Kidney (tissue), 14 donors: ENCODE measurements around the gene TRIM67. TPM values are rescaled to one million over a fixed set of nuclear protein-coding genes. Genes with fewer than 3 reads are reported as not detected.

Experiments
- DNase-seq, 5 donors: peaks; one replicate each; pipeline ENCODE4 v3.0.0-alpha.2; 2013 to 2020
- FAIRE-seq: peaks from 2 replicates; lab custom pipeline; 2012; peaks lifted over from hg19 to GRCh38; lab: Jason Lieb, UNC
- H3K27ac ChIP-seq, 2 donors: one replicate each; pipeline ENCODE4 v1.7.0; 2013; ENCODE audit warnings: low read depth in 2 of 2, low read length in 2 of 2, inconsistent platforms in 1 of 2
- H3K27me3 ChIP-seq: one replicate; pipeline ENCODE4 v1.7.1; 2013; ENCODE audit warnings: low read length, inconsistent platforms; ENCODE audit not compliant: control insufficient read depth, insufficient read depth
- H3K36me3 ChIP-seq, 3 donors: one replicate each; pipeline versions ENCODE4 v1.7.0 to v1.7.1; 2013; ENCODE audit warnings: low read length in 3 of 3, control low read depth in 1 of 3, inconsistent platforms in 1 of 3; ENCODE audit not compliant: insufficient read depth in 3 of 3, control insufficient read depth in 2 of 3
- H3K4me1 ChIP-seq, 3 donors: one replicate each; pipeline versions ENCODE4 v1.7.0 to v1.7.1; 2013; ENCODE audit warnings: low read length in 3 of 3, inconsistent platforms in 1 of 3, low read depth in 1 of 3; ENCODE audit not compliant: control insufficient read depth in 2 of 3, insufficient read depth in 2 of 3
- H3K4me3 ChIP-seq, 3 donors: one replicate each; pipeline versions ENCODE4 v1.7.0 to v1.8.1; 2013; ENCODE audit warnings: low read length in 3 of 3, control low read depth in 1 of 3, inconsistent platforms in 1 of 3
- H3K9ac ChIP-seq, 3 donors: one replicate each; pipeline versions ENCODE4 v1.7.0 to v1.7.1; 2013; ENCODE audit warnings: low read length in 3 of 3, control low read depth in 1 of 3, inconsistent platforms in 1 of 3
- H3K9me3 ChIP-seq, 3 donors: one replicate each; pipeline versions ENCODE4 v1.7.0 to v1.7.1; 2013; ENCODE audit warnings: low read length in 3 of 3, control low read depth in 1 of 3, inconsistent platforms in 1 of 3; ENCODE audit not compliant: control insufficient read depth in 2 of 3, insufficient read depth in 1 of 3
- intact Hi-C: fragments of 100-400 bp; cut with DNase I; formaldehyde crosslinking; loops from one replicate; pipeline ENCODE4 v1.11.1; 2022
- polyA plus RNA-seq: library from polyadenylated mRNA; stranded (reverse); fragments of 350-450 nt; fragmentation: Illumina TruSeq; extraction: RNeasy Lipid Tissue Mini Kit (QIAGEN cat#74804); gene quantifications from one replicate; pipeline ENCODE4 v1.2.3, GENCODE V29; 2014; ENCODE audit warnings: low read depth, low replicate concordance; ENCODE audit not compliant: insufficient read depth
- total RNA-seq: library from RNA; stranded (reverse); fragmentation: NEBNext Ultra II Directional; extraction: Animal tissue kit (Norgen Biotek cat#: 25700); gene quantifications from one replicate; pipeline ENCODE4 v1.2.1, GENCODE V29; 2021
- TF ChIP-seq, protein P1 (sequence below): IDR thresholded peaks from 3 replicates; pipeline ENCODE4 v1.5.1; 2012; ENCODE audit warnings: mild to moderate bottlenecking, moderate library complexity, borderline replicate concordance; ENCODE audit not compliant: insufficient read depth; ENCODE audit errors: extremely low read depth
- donor health status: control.
- donor health status: control.
- donor health status: control.
- donor health status: control.
- donor health status: control.
- donor health status: DM: yes; HTN: yes; CAD: no.
- donor health status: Normal renal cell carcinoma (clear cell type).

TRIM67 gene
- total and polyA plus RNA-seq, 2 donors from 2014 or later, result 0.04 TPM; not detected in 1

DNA sequence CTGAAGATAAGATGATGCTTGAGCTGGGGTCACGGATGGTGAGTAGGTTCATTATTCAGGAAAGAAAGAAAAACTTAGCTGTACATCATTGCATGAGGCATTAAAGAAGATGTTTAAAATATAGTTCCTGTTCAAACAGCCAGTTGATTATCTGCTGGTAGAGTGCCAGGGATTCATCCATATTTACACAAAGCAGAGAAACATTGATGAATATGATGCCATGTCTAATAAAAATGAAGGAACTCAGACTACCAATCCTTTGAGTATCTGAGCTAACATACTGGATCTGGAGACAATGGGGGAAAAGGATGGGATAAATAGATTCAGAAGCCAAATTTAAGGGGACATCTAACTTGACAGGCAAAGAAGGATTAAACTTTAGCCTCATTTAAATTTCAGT lies 14.6 kb downstream of the TRIM67 start:
- intact Hi-C loops, result no loop called here
- FAIRE-seq (no peak), DNase-seq (no peak)
- Histone ChIP-seq H3K9ac (no peak overlapping the region), H3K4me1 (no peaks in the 10 kb centered on the region), H3K27me3 (no peaks in the 10 kb centered on the region), H3K36me3 (no peaks in the 10 kb centered on the region), H3K27ac (no peak overlapping the region), H3K4me3 (no peak overlapping the region), H3K9me3 (no peaks in the 10 kb centered on the region)
- TF ChIP-seq, protein P1, sequence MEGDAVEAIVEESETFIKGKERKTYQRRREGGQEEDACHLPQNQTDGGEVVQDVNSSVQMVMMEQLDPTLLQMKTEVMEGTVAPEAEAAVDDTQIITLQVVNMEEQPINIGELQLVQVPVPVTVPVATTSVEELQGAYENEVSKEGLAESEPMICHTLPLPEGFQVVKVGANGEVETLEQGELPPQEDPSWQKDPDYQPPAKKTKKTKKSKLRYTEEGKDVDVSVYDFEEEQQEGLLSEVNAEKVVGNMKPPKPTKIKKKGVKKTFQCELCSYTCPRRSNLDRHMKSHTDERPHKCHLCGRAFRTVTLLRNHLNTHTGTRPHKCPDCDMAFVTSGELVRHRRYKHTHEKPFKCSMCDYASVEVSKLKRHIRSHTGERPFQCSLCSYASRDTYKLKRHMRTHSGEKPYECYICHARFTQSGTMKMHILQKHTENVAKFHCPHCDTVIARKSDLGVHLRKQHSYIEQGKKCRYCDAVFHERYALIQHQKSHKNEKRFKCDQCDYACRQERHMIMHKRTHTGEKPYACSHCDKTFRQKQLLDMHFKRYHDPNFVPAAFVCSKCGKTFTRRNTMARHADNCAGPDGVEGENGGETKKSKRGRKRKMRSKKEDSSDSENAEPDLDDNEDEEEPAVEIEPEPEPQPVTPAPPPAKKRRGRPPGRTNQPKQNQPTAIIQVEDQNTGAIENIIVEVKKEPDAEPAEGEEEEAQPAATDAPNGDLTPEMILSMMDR, result no peak

DNA sequence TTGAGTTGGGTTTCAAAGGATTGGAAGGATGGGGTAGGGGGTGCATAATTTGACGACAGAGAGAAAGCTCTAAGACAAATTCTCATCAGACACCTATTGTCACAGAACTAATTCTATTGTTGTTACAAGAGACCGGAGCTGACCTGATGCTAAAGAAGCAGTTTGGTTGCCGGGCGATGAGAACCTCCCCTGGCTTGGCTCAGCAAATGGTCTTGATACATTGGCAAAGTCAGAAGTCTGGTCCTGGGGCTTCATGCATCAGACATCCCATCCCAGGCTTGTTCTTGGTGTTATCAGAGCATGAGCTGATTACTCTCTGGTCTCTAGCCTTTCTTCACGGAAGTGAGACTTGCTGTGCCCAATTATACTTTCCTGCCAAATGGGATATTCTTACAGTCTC lies 15.4 kb downstream of the TRIM67 start:
- no peaks in the 10 kb centered on the region for H3K4me1 ChIP-seq
- no peak for DNase-seq
- H3K27me3 ChIP-seq, result no peaks in the 10 kb centered on the region
- no peak overlapping the region for H3K27ac ChIP-seq
- H3K9ac ChIP-seq, result no peak overlapping the region
- no peaks in the 10 kb centered on the region for H3K9me3 ChIP-seq
- H3K36me3 ChIP-seq, result no peaks in the 10 kb centered on the region
- no peak overlapping the region for H3K4me3 ChIP-seq
- intact Hi-C loops, result no loop called here
- TF ChIP-seq, protein P1, result no peak
- FAIRE-seq, result no peak

DNA sequence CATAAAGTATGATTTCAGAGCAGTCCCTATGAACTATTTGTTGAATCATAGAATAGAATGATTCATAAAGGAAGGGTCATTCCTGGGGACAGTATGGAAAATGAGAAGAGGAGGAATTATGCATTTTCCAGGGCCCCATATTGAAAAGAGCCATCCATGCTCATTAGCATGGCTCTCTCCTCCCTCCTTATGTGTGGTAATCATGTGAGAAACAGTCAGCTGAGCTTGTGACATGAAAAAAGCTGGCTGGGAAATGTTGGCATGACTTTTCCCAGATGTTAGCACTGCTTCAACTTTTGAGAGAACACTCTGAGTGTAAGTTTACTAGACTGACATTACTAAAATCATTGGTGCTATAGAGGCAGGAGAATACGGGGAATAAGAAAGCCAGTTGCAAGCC lies 16.1 kb downstream of the TRIM67 start:
- intact Hi-C loops, result no loop called here
- H3K9me3 ChIP-seq, result no peaks in the 10 kb centered on the region
- TF ChIP-seq, protein P1, result no peak
- no peak overlapping the region for H3K9ac ChIP-seq
- H3K27me3 ChIP-seq, result no peaks in the 10 kb centered on the region
- DNase-seq, result no peak
- H3K36me3 ChIP-seq, result no peaks in the 10 kb centered on the region
- H3K4me3 ChIP-seq, result no peak overlapping the region
- H3K4me1 ChIP-seq, result no peaks in the 10 kb centered on the region
- FAIRE-seq, result no peak
- H3K27ac ChIP-seq, result no peak overlapping the region

DNA sequence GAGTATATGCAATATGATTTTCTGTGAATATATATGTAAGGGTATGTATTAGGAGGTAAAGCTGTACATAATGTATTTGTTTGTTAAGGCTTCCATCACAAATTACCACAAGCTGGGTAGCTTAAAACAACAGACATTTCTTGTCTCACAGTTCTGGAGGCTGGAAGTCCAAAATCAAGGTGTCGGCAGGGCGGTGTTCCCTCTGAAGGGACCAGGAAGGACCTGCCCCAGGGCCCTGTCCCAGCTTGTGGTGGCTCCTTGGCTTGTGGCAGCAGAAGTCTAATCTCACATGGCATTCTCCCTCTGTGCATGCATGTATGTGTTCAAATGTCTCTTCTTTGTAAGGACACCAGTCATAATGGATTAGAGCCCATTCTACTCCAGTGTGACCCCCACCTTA lies 17.1 kb downstream of the TRIM67 start:
- intact Hi-C loops, result no loop called here
- no peaks in the 10 kb centered on the region for H3K36me3 ChIP-seq
- TF ChIP-seq, protein P1, result no peak

More for the DNA sequence above, 17.1 kb downstream of the TRIM67 start:
- Histone ChIP-seq H3K27me3 (no peaks in the 10 kb centered on the region), H3K4me3 (no peak overlapping the region), H3K4me1 (no peaks in the 10 kb centered on the region), H3K27ac (no peak overlapping the region), H3K9me3 (no peaks in the 10 kb centered on the region), H3K9ac (no peak overlapping the region)
- DNase-seq, result no peak
- FAIRE-seq, result no peak
